Measurements from ENCODE around the gene HIP1.

DNA sequence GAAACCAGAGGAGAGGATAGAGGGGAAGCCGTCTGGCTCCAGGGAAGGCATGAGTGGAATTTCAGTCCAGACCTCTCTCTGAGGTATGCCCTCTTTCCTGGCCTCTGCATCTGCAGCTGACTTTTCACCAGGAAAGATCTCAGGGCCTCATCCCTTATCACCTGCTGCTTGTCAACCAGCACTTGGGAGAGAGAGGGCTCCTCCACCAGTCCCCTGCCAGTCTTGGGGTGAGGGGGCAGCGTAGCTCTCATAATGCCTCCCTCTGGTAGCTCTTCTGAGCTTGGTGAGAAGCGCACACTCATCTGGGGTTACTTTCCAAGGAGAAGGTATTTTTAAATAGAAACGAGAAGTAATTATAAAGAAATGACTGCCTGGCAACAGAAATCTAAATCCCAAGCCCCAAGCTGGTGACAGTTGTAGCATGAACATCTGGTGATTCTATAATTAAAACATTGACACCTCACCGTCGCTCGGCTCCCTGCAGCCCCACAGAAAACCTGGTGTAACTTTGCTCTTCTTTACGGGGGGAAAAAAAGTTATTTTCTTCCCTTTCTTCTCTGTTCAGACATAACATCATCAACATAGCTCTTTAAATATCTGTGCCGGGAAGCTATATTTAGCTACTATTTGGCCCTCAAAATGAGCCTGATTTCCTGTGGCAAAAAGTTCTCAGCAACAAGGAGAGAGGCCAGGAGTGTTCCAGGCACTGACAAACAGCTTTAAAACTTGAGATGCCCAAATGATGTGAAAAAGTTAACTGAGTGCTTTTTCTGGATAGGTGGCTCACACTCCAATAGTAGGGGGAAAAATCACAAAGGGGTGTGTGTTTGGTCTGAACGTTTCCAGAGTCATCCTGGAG lies 26.9 kb downstream of the HIP1 start:
- TF ChIP-seq, protein P1, sequence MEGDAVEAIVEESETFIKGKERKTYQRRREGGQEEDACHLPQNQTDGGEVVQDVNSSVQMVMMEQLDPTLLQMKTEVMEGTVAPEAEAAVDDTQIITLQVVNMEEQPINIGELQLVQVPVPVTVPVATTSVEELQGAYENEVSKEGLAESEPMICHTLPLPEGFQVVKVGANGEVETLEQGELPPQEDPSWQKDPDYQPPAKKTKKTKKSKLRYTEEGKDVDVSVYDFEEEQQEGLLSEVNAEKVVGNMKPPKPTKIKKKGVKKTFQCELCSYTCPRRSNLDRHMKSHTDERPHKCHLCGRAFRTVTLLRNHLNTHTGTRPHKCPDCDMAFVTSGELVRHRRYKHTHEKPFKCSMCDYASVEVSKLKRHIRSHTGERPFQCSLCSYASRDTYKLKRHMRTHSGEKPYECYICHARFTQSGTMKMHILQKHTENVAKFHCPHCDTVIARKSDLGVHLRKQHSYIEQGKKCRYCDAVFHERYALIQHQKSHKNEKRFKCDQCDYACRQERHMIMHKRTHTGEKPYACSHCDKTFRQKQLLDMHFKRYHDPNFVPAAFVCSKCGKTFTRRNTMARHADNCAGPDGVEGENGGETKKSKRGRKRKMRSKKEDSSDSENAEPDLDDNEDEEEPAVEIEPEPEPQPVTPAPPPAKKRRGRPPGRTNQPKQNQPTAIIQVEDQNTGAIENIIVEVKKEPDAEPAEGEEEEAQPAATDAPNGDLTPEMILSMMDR (IDR thresholded peaks at IDR 0.05), result no peak
- TF ChIP-seq POLR2A (IDR thresholded peaks at IDR 0.05) (no peak), POLR2AphosphoS5 (IDR thresholded peaks at IDR 0.05; ENCODE audit: insufficient read depth in 1 of 2, low read depth in 1 of 2) (no peak)
